ENCODE measurements around the gene LMBRD1. TPM values are rescaled to one million over a fixed set of nuclear protein-coding genes. Genes with fewer than 3 reads are reported as not detected.
A peak's percentile ranks its signal among the peaks of the same experiment; 100 is the strongest.

Gene LMBRD1
- 100 to 1,000 TPM in 1 of 6 donors, 10 to 100 TPM in 5; 24.5 to 104 (median 55.9) TPM for total RNA-seq

DNA sequence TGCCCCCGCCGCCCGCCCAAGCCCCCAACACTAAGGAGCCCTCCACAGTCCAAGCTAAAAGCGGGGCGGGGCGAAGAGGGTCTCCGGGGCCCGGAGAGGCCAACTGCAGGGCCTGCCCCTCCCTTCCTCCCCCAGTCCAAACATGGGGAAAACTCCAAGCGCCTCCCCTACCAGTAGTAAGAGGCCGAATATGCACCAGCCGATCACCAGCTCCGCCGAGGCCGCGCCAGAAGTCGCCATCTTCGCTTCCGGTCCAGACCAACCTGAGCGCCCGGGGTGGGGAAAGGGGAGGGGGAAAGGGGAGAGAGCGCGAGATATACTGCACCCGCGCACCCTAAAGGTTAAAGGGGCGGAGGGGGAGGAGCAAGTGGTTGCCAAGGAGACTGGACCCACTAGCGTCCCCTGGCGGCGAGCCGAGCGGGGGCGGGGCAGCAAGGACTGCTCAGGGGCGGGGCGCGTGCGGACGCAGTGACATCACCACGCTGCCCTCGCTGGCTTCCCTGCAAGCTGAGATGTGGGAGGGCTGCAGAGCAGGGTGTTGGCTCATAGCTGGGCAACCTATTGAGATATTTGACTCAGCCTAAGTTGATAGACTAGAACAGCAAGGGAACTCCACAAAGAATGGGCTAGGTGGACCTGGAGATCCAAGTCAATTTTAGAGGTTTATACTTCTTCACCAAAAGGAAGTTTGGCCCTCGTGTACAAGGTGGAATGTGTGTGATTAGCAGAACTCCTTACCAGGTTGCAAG, at the start of gene LMBRD1:
TSS of gene LMBRD1 (minus strand) at position 369 of the 749 bp plus-strand sequence. CDS start at position 240, 129 bp downstream.
- H3K36me3 ChIP-seq: no peaks in the 10 kb centered on the region
- ATAC-seq (ENCODE audit: low FRiP score in 2 of 2) (peak; percentile 99), DNase-seq (peak; percentile 100)
- peak within 1 kb of the TSS; percentile 62 to 85 (median 65) for H3K4me3 ChIP-seq
- no peaks in the 10 kb centered on the region for H3K27me3 ChIP-seq
- no peaks in the 10 kb centered on the region for H3K9me3 ChIP-seq
- peaks cover 7 to 13% (median 11%) of the 10 kb centered on the region in 4 donors for H3K4me1 ChIP-seq
- 1 to 3% methylated on average over 18 to 37 of the region's 39 CpGs for WGBS, 2 donors
- TF ChIP-seq, protein P1, sequence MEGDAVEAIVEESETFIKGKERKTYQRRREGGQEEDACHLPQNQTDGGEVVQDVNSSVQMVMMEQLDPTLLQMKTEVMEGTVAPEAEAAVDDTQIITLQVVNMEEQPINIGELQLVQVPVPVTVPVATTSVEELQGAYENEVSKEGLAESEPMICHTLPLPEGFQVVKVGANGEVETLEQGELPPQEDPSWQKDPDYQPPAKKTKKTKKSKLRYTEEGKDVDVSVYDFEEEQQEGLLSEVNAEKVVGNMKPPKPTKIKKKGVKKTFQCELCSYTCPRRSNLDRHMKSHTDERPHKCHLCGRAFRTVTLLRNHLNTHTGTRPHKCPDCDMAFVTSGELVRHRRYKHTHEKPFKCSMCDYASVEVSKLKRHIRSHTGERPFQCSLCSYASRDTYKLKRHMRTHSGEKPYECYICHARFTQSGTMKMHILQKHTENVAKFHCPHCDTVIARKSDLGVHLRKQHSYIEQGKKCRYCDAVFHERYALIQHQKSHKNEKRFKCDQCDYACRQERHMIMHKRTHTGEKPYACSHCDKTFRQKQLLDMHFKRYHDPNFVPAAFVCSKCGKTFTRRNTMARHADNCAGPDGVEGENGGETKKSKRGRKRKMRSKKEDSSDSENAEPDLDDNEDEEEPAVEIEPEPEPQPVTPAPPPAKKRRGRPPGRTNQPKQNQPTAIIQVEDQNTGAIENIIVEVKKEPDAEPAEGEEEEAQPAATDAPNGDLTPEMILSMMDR (IDR thresholded peaks at IDR 0.05): peak; percentile 86 to 97 (median 88)
- TF ChIP-seq POLR2AphosphoS5 (IDR thresholded peaks at IDR 0.05): peak; percentile 54 to 68
- TF ChIP-seq POLR2A (IDR thresholded peaks at IDR 0.05): peak in 2 of 4 donors; percentile 20 to 32
- TF ChIP-seq EP300 (IDR thresholded peaks at IDR 0.05): peak in 1 of 4 donors; percentile 58
- H3K27ac ChIP-seq: peak within 1 kb of the TSS; percentile 88 to 96 (median 93)

DNA sequence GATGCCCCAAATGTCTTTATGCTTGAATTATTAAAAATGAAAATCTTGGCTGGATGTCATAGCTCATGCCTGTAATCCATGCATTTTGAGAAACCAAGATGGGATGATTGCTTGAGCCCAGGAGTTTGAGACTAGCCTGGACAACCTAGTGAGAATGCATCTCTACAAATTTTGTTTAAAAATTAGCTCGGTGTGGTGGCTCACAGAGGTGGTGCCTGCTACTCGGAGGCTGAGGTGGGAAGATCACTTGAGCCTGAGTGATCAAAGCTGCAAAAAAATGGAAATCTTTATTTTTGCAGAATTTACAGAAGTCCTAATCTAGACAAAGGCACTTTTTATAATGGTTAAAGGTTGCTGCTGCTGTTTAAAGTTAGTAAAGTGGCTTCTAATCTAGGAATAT, 49.5 kb upstream of the LMBRD1 start:
- no peak for DNase-seq
- no peak overlapping the region for H3K4me3 ChIP-seq
- 73 to 92% methylated on average over 2 of the region's 2 CpGs for WGBS, 2 donors

DNA sequence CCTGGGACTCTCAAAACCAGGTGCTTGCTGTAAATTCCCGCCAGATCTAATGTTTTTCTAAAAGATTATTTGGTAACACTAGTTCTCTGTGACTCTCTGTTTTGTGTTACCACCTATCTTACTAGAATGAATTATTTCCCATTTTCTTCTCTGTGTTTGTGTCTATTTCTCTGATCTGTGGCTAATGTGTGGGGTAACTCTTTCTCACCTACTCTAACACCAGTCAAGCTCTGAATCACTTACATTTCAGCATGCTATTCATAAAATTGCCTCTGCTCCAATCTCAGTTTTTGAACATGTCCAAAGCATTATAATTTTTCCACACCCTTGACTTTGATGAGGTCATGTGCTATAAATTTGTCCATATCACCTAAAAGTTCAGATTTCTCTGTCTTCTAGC, 46.4 kb upstream of the LMBRD1 start:
- Histone ChIP-seq H3K9me3 (no peaks in the 10 kb centered on the region), H3K27ac (no peak overlapping the region), H3K4me1 (no peaks in the 10 kb centered on the region), H3K27me3 (no peaks in the 10 kb centered on the region), H3K4me3 (no peak overlapping the region), H3K36me3 (no peaks in the 10 kb centered on the region)
- TF ChIP-seq EP300 (IDR thresholded peaks at IDR 0.05) (no peak), POLR2AphosphoS5 (IDR thresholded peaks at IDR 0.05) (no peak), POLR2A (IDR thresholded peaks at IDR 0.05) (no peak)
- TF ChIP-seq, protein P1 (IDR thresholded peaks at IDR 0.05): no peak
- no peak for ATAC-seq (ENCODE audit: low FRiP score in 2 of 2)
- 78 to 88% methylated on average over 1 of the region's 1 CpG for WGBS, 2 donors
- DNase-seq: no peak

More for the DNA sequence above, 49.5 kb upstream of the LMBRD1 start:
- H3K27me3 ChIP-seq: no peaks in the 10 kb centered on the region
- ATAC-seq (ENCODE audit: low FRiP score in 2 of 2): no peak
- no peaks in the 10 kb centered on the region for H3K9me3 ChIP-seq
- no peaks in the 10 kb centered on the region for H3K4me1 ChIP-seq
- TF ChIP-seq POLR2A (IDR thresholded peaks at IDR 0.05) (no peak), POLR2AphosphoS5 (IDR thresholded peaks at IDR 0.05) (no peak), EP300 (IDR thresholded peaks at IDR 0.05) (no peak)
- TF ChIP-seq, protein P1 (IDR thresholded peaks at IDR 0.05): no peak
- no peak overlapping the region for H3K27ac ChIP-seq
- H3K36me3 ChIP-seq: no peaks in the 10 kb centered on the region

DNA sequence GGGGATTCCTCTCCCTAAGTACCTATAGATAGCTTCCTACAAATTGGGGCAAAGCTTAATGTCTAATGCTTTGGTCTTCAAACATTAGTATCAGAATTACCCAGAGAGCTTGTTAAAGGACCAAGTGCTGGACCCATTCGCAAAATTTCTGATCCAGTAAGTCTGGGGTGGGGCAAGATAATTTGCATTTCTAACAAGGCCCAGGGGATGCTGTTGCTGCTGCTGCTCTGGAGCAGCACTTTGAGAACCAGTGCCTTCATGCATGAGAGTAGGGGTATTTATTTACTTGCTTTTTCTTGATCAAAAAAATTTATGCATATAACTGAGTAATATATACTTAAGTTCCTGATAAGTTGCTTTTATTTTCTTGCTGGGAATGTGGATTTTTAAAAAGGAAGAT, 45.1 kb upstream of the LMBRD1 start:
- DNase-seq (no peak), ATAC-seq (ENCODE audit: low FRiP score in 2 of 2) (no peak)
- no peak for TF ChIP-seq POLR2AphosphoS5 (IDR thresholded peaks at IDR 0.05)
- TF ChIP-seq EP300 (IDR thresholded peaks at IDR 0.05): no peak
- TF ChIP-seq POLR2A (IDR thresholded peaks at IDR 0.05): no peak
- TF ChIP-seq, protein P1 (IDR thresholded peaks at IDR 0.05): no peak
- Histone ChIP-seq H3K4me1 (no peaks in the 10 kb centered on the region), H3K27me3 (no peaks in the 10 kb centered on the region), H3K4me3 (no peak overlapping the region), H3K9me3 (no peaks in the 10 kb centered on the region), H3K27ac (no peak overlapping the region), H3K36me3 (no peaks in the 10 kb centered on the region)
- 79 to 86% methylated on average over 1 of the region's 1 CpG for WGBS, 2 donors
